ENCODE data around the gene HECTD1.

GRCh38 chr14:31069343-31069742 lies 138.2 kb downstream of the HECTD1 start:
- TF ChIP-seq POLR2AphosphoS5 (IDR thresholded peaks at IDR 0.05; ENCODE audit: low read depth, low read length) (no peak), POLR2A (IDR thresholded peaks at IDR 0.05; ENCODE audit: low read depth, low read length) (no peak), TAF1 (IDR thresholded peaks at IDR 0.05; ENCODE audit: low read depth, low read length) (no peak), SPI1 (IDR thresholded peaks at IDR 0.05; ENCODE audit: low read depth, low read length) (no peak)

Data from GM12891 (cell line).